HG03175 (cell line): ENCODE results near the gene DNAAF5.

Experiments used
- ATAC-seq: cut with Tn5 transposase; IDR thresholded peaks from one replicate; pipeline ENCODE4 v1.9.1; 2021; ENCODE audit warnings: mild to moderate bottlenecking, moderate library complexity; ENCODE audit not compliant: unreplicated experiment

Gene DNAAF5

GRCh38 chr7:763762-764161, 37.3 kb downstream of the DNAAF5 start:
- ATAC-seq, result no peak

- ATAC-seq, result no peak
Measured at GRCh38 chr7:765383-765782, 38.9 kb downstream of the DNAAF5 start.

- no peak for ATAC-seq
Measured at GRCh38 chr7:767580-767940, 41.1 kb downstream of the DNAAF5 start.

- no peak for ATAC-seq
Measured at GRCh38 chr7:767941-768731, 41.6 kb downstream of the DNAAF5 start.

GRCh38 chr7:768881-769504, 42.5 kb downstream of the DNAAF5 start:
- no peak for ATAC-seq

GRCh38 chr7:770336-770735, 43.8 kb downstream of the DNAAF5 start:
- no peak for ATAC-seq

GRCh38 chr7:770741-771166, 44.3 kb downstream of the DNAAF5 start:
- no peak for ATAC-seq

GRCh38 chr7:771234-772004, 44.9 kb downstream of the DNAAF5 start:
- no peak for ATAC-seq

GRCh38 chr7:772005-772294, 45.5 kb downstream of the DNAAF5 start:
- ATAC-seq, result no peak

GRCh38 chr7:772392-772791, 45.9 kb downstream of the DNAAF5 start:
- no peak for ATAC-seq

GRCh38 chr7:772861-773621, 46.5 kb downstream of the DNAAF5 start:
- ATAC-seq, result no peak

- no peak for ATAC-seq
Measured at GRCh38 chr7:773622-773915, 47.1 kb downstream of the DNAAF5 start.

- no peak for ATAC-seq
Measured at GRCh38 chr7:774161-775109, 47.9 kb downstream of the DNAAF5 start.

GRCh38 chr7:776381-776780, 49.9 kb downstream of the DNAAF5 start:
- no peak for ATAC-seq

- ATAC-seq, result no peak
Measured at GRCh38 chr7:776992-777727, 50.7 kb downstream of the DNAAF5 start.

- ATAC-seq, result no peak
Measured at GRCh38 chr7:777728-778078, 51.2 kb downstream of the DNAAF5 start.

GRCh38 chr7:778271-778967, 51.9 kb downstream of the DNAAF5 start:
- ATAC-seq, result no peak

- ATAC-seq, result no peak
Measured at GRCh38 chr7:778968-779451, 52.5 kb downstream of the DNAAF5 start.

- no peak for ATAC-seq
Measured at GRCh38 chr7:779480-779879, 53.0 kb downstream of the DNAAF5 start.
